GM19239 (cell line): ENCODE data around the gene NT5DC2.

ENCODE experiments used
- DNase-seq: peaks from one replicate; pipeline ENCODE4 v3.0.0; 2011; ENCODE audit warnings: low spot score; ENCODE audit not compliant: insufficient read length
- FAIRE-seq: peaks from 2 replicates; lab custom pipeline; 2011; peaks lifted over from hg19 to GRCh38; lab: Jason Lieb, UNC

Gene NT5DC2

DNA sequence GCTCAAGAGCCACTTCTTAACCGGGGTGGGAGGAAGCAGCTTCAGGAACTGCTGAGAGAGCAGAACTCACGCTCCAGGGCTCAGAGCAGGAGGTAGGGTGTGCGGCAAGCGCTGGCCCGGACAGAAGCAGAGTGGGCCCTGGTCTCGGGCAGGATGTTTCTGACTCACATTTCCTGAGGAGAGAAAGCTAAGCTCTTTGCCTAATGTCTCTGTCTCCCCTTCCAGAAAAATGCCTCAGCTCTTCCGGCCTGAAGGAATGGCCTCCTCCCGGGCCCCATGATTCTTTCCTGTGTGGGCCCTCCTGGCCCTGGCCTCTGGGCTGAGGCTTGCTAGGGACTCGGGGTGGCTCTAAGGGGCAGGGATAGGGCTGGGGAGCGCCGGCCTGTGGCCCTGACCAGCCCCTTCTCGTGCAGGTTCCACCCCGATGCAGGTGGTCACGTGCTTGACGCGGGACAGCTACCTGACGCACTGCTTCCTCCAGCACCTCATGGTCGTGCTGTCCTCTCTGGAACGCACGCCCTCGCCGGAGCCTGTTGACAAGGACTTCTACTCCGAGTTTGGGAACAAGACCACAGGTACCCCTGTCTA, 42.6 kb downstream of the NT5DC2 start:
- FAIRE-seq (no peak), DNase-seq (no peak)

DNA sequence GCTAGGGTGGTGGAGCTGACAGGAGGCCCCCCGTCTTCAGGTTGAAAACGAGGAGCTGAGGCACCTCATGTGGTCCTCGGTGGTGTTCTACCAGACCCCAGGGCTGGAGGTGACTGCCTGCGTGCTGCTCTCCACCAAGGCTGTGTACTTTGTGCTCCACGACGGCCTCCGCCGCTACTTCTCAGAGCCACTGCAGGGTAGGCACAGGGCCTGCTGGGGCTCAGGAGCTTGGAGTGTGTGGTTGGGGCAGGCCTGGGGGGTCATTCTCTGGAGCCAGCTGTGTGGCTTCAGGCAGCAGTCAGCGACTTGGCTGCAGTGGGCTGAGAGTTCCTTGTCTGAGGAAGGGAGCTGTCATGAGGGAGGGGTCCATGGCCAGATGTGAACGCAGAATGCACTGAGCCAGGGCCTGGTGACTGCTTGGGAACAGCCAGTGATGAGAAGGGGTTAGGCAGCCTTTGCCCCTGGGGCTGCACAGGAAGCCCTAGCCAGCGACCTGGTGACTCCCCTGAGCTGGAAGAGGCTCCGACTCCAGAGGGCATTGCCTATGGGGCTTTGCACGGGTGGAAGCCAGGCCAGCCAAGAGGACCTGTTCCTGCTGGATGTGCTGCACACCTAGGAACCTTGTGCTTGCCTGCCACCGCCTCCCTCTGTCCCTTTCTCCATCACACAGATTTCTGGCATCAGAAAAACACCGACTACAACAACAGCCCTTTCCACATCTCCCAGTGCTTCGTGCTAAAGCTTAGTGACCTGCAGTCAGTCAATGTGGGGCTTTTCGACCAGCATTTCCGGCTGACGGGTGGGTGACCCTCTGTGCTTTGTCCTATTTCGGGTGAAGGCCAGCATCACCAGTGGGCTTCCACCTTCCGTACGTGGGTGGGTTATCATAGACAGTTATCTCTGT, 43.4 kb downstream of the NT5DC2 start:
- DNase-seq (no peak), FAIRE-seq (no peak)

DNA sequence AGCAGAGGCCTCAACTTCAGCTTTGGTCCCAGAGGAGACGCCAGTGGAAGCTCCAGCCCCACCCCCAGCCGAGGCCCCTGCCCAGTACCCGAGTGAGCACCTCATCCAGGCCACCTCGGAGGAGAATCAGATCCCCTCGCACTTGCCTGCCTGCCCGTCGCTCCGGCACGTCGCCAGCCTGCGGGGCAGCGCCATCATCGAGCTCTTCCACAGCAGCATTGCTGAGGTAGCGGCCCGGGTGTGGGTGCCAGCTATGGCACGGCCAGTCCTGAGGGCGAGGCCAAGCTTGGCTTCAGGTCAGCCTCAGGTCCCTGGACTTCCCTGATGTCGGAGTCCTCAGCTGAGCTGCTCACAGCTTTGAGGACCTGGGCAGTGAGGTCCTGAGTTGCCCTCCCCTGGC, 44.2 kb downstream of the NT5DC2 start:
- DNase-seq (no peak), FAIRE-seq (no peak)

DNA sequence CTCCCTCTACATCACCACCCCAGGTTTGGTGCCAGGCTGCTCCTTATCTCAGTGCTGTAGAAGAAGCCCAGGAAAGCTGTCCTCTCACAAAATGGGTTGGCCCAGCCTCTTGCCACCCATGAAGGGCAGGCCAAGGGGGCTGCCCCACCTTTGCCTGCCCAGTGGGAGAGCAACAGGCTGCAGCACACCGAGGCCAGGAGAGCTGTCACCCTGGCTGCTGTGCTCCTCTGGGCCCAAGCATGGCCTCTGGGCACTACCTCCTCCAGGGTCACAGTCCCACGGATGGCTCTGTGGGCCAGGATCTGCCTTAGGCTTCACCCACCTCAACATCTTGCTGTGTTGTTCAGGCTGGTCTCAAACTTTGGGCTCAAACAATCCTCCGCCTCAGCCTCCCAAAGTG, 44.9 kb downstream of the NT5DC2 start:
- FAIRE-seq: no peak
- DNase-seq: no peak

DNA sequence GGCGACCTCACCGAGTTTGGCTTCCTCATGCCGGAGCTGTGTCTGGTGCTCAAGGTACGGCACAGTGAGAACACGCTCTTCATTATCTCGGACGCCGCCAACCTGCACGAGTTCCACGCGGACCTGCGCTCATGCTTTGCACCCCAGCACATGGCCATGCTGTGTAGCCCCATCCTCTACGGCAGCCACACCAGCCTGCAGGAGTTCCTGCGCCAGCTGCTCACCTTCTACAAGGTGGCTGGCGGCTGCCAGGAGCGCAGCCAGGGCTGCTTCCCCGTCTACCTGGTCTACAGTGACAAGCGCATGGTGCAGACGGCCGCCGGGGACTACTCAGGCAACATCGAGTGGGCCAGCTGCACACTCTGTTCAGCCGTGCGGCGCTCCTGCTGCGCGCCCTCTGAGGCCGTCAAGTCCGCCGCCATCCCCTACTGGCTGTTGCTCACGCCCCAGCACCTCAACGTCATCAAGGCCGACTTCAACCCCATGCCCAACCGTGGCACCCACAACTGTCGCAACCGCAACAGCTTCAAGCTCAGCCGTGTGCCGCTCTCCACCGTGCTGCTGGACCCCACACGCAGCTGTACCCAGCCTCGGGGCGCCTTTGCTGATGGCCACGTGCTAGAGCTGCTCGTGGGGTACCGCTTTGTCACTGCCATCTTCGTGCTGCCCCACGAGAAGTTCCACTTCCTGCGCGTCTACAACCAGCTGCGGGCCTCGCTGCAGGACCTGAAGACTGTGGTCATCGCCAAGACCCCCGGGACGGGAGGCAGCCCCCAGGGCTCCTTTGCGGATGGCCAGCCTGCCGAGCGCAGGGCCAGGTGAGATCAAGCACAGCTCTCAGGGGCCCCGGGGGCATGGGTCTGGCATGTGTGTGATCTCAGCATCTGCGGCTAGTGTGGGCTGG, 45.6 kb downstream of the NT5DC2 start:
- FAIRE-seq: no peak
- DNase-seq: no peak

DNA sequence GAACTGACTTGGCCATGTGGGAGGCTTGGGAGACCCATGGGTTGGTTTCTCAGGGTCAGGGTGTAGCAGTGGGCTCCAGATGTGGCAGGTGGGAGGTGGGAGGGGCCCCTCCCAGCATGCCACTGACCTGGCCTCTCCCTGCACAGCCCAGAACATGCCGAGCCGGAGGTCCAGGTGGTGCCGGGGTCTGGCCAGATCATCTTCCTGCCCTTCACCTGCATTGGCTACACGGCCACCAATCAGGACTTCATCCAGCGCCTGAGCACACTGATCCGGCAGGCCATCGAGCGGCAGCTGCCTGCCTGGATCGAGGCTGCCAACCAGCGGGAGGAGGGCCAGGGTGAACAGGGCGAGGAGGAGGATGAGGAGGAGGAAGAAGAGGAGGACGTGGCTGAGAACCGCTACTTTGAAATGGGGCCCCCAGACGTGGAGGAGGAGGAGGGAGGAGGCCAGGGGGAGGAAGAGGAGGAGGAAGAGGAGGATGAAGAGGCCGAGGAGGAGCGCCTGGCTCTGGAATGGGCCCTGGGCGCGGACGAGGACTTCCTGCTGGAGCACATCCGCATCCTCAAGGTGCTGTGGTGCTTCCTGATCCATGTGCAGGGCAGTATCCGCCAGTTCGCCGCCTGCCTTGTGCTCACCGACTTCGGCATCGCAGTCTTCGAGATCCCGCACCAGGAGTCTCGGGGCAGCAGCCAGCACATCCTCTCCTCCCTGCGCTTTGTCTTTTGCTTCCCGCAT, 46.4 kb downstream of the NT5DC2 start:
- FAIRE-seq: no peak
- no peak for DNase-seq

DNA sequence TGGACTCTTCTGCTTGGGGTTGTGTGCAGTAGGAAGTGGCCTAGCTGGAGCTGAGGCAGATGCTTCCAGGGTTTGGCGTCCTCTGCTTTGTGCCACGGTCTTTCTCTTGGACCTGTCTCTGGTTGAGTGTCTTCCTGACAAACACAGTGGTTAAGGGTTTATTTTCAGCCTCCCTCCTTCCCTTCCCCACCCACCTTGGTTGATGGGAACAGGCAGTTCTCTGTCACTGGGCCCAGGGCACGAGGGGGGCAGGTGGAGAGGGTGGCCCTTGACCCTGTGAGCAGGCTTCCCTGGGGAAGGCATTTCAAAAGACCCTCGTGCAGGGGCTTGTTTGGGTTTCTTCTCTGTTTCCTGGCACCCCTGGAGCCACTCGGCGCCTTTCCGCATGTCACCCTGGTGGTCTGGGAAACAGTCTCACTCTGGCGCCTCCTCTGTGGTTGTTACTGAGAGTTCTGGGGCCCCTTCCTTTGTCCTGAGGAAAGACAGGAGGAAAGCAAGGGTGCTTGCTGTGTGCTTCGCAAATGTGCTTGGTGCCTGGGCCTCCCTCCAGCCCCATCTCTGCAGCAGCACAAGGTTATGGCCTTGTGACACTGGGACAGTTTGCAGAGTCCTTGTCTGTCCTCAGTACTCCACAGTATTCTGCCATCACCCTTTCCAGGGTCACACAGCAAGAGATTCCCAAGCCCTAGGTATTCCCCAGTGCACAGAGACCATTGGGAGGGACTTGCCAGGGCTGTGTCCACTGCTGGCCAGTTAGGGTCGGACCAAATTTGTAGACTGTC, 48.8 kb downstream of the NT5DC2 start:
- no peak for DNase-seq
- FAIRE-seq: no peak

DNA sequence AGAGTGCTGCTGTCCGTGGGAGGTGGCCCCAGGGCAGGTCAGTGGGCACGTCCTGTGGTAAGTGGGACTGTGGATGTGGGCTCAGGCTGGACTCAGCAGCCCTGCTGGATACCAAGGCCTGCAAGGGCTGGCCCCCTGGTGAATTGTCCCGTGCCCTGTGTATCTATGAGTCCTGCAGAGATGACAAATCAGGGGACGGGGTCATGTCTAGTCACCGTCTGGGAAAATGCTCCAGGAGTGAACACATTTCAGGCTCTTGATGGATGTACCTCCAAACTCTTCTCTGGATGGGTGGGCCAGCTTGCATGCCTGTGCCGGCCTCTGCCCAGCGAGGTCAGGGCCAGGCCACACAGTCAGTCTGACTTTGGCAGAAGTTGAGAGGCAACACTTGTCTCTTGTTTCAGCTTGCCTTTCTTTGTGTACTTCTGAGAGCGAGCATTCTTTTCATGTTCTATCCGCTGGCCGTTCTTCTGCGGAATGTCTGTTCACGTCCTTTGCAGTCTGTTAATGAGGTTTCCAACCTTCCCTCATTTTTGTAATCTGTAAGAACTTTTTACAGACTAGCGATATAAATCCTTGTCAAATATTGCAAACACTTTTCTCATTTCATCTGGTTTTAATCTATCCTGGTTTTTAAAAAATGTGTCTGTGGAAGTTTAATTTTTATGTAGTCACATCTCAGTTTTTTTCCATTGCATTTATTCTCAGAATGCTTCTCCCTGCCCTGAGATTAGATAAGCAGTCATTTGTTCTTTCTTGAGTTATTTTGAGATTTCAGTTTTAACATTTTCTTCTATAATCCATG, 49.9 kb downstream of the NT5DC2 start:
- DNase-seq: no peak
- FAIRE-seq: no peak

DNA sequence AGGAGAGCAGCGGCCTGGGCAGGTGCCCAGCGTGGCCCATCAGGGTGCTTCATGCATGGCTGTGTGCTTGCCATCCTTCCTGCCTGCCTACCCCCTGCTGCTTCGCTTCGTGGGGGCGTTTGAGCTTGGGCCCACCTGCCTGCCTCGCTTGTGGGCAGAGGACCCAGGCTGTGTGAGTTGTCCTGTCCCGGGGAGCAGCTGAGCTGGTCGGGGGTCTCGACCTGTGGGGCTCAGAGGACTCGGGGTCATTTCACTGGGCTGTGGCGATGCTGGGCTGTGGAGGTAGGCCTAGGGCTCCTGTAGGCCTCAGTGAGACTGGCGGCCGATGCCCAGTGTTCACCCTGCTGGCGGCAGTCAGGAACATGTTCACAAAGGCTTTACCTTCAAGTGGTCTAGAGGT, 50.6 kb downstream of the NT5DC2 start:
- FAIRE-seq: no peak
- DNase-seq: no peak

DNA sequence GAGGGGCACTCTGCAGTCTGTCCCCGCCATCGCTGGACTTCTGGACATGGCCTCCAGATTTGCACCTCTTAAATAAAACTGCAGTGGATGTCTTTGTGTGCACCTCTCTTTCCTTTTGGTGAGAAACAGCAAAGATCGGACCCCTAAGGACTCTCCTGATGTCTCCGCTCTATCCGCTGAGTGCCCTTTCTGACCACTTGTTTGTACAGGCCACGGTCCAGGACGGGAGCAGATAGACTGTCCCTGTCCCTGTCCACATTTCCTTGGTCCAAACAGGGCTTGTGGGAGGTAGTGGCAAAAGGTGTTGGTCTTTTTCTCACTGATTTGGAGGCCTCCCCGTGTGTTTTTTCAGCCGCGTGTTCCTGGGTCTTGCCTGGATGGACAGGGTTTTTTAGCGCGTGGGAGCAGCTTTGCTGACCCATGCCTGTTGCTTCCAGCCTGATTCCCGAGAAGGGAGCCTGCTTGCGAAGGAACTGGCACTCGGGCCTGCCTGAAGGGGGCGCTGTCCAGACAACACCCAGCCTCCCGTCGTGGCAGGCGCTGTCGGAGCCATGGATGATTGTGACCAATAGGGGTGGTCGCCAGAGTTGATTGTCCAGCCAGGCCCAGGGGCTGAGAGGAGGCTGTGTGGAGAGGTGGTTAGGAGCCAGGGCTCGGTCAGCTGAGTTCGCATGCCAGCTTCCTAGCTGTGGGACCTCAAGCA, 51.7 kb downstream of the NT5DC2 start:
- FAIRE-seq (no peak), DNase-seq (no peak)

DNA sequence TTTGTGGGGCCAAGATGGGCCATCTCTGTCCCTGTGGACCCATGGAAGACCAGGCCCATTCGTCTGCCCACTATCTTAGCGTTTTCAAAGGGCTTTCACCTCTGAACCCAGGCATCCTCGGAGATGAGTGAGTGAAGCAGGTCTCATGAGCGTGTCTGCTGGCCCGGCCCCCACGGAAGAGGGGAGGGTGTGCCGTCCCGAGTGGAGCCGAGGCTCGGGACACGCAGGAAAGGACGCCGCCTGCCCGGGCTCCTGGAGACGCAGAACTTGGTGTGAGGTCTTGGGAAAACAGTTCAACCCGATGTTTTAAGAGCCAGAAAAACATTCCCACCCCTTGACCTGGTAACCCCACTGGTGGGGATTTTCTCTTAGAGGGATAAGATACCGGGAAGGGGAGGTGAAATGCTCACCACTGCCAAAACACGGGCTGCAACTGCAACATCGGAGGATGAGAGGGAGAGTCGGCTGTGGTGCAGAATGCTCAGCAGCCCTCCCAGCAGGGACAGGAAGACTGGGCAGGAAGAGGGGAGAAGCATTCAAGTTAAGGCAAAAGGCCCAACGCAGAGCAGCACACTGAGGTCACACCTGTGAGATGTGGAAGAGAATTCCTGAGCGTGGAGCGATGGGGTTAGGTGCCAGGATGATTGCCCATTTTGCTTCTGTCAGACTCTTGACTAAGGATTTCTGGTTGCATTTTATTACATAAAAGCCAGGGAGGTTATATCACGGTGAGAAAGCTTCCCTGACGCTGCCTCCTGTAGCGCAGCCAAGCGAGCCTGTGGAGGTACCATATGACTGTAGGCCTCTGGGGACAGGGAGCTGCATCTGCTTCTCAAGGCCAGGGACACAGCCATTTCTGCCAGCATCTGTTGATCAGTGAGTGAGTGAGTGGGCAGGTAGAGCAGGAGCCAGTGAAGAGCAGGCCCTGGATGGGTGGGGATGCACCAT, 52.6 kb downstream of the NT5DC2 start:
- FAIRE-seq: no peak
- no peak for DNase-seq

DNA sequence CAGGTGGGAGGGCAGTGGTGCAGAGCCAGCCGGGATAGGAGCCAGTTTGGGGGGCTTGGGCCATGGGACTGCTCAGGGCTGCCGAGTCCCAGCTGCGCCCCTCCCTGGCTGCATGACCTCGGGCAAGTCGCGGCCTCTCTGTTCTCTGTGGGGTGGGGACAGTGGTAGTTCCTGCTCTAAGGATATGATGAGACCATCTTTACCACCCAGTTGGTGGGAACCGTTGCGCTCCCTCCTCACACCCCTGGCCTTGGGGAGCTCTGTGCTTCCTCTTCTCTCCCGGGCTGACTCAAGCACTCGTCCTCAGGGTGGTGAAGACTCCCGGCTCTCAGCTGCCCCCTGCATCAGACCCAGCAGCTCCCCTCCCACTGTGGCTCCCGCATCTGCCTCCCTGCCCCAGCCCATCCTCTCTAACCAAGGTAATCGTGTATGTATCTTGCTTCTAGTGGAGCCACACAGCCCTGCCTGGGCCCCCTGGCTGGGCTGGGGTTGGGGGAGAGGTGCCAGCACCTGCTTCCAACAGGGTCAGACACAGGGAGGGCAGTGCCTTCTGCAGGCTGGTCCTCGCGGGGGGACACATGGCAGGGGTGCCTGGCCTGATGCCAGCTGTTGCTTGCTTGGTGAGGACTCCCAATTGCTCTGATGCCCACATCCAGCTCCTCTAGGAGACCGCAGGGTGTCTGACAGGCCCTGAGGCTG, 53.6 kb downstream of the NT5DC2 start:
- FAIRE-seq (no peak), DNase-seq (no peak)

DNA sequence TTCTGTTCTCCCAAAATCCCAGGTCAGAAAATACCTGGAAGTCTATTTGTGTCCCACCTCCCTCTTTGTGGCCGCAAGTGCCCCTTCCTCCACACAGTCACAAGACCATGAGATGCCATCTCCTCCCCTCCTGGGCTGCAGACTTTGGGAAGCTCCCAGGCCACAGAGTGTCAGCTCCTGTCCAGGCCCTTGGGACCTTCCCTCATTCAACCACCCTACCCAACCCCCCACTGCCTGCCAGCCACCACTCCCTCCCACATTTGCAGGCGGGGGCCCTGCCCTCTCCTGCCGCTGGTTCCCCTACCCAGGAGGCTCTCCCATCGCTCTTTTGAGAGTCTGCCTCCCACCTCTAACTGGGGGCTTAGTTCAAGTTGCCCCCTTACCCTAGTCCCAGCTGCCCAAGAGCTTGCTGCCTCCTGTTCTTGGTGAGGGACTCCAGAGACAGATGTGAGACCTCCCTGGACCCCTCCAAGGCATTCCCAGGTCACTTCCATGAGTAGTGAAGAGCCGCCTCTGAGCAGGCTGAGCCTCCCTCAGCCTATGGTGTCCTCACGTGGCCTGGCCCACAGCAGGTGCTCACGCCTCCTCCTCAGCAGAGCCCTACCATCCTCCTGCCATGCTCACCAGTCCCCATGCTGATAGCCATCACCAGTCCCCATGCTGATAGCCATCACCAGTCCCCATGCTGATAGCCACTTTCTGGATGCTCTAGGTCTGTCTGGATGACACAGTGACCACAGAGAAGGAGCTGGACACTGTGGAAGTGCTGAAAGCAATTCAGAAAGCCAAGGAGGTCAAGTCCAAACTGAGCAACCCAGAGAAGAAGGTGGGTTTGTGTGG, 54.4 kb downstream of the NT5DC2 start:
- DNase-seq (no peak), FAIRE-seq (no peak)

DNA sequence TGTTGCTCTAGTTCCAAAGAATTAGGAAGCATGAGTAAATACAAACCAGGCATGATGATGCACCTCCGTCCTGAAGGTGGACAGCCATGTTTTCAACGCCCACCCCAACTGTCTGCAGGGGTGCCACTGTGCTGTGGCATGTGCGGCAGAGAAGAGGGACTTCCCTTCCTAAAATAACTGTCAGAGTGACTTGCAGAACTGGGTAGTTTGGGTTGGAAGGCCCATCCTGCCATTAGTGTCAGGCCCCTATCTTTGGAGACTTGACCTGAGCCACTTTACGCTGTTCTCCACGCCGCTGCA, 55.9 kb downstream of the NT5DC2 start:
- FAIRE-seq (no peak), DNase-seq (no peak)

DNA sequence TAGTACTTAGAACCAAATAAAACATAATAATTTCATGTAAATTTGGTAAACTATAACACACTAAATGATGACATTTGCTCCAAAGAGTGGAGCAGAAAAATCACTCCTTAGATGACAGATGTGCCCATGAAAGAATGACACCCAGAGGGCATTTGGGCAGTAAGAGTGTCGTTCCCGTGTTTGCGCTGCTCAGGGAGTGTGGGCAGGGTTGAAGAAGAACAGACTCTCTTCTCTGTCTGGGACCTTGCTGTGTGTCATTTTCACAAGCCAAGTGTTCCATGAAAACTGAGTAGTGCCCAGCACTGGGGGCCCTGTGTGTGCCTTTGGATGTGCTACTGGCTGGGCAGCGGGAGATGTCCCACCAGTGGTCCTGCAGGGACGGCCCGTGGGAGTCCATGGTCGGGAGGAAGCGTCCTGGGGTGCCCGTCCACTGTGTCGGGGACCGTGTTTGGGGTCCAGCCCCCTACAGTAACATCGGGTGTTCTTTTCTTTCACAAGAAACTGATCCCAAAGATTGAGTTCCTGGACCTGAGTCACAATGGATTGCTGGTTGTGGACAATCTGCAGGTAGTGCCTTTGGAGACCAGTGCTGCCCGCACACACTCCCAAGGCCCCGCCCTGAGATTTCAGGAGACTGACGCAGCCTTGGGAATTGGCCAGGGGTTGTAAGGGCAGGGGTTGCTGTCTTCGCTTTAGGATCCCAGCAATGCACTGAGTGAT, 56.4 kb downstream of the NT5DC2 start:
- DNase-seq (no peak), FAIRE-seq (no peak)
